ENCODE measurements around the gene RHBG. TPM values are rescaled to one million over a fixed set of nuclear protein-coding genes. Genes with fewer than 3 reads are reported as not detected.

The RHBG gene
- total and polyA plus RNA-seq, 2 donors (not counting 1 experiment from before 2014, with no cell fraction given), result not detected

DNA sequence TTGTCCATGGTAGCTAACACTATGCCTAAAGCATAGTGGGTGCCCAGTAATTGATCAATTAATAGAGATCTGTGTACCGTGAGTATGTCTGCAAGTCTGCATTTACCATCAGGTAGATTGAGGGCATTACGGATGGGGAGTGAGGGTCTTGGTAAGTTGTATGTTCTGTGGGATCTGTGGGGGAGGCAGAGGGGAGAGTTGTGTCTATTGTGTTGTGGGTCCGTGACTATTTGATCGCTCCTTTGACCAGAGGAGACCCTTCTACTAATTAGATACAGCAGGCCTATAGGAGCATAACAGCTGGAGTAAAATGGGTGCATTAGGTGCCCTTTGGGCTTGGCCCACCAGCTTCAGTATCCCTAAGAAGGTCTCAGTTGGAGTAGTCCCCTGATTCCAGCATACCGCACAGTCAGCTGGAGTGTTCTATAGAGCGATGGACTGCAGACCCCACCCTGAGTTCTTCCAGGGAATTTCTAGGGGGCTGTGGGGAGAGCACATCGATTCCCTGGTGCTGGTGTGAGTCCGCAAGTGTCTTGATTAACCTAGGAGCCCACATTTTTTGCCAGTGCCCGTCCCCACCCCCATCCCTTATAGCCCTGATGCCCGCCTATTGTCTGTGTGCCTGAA lies 55.9 kb downstream of the RHBG start:
- H3K4me3 ChIP-seq (ENCODE audit: control extremely low read depth in 1 of 5, extremely low read depth in 1 of 5, insufficient read depth in 1 of 5, low read depth in 2 of 5, low read length in 4 of 5), result no peak overlapping the region
- no peak for DNase-seq
- H3K4me1 ChIP-seq (ENCODE audit: control insufficient read depth in 2 of 2, insufficient read depth in 2 of 2, low read length in 2 of 2), result peaks cover 22 to 25% of the 10 kb centered on the region in 2 donors
- no peaks in the 10 kb centered on the region for H3K79me2 ChIP-seq (ENCODE audit: control insufficient read depth, insufficient read depth, low read length)
- CTCF ChIA-PET, result interaction anchor here (0.9 to 4.4 kb wide), 4 partner anchors 12 to 42 kb away, joined by 3 to 21 read pairs (median 8); no protein-coding TSS in a partner anchor
- no peak overlapping the region for H3K4me2 ChIP-seq (replicated peaks; ENCODE audit: low read depth, low read length, poor library complexity, severe bottlenecking)
- Mint-ChIP-seq H3K4me3 (no peak overlapping the region), H3K27ac (no peak overlapping the region), H3K9me3 (ENCODE audit: insufficient read depth) (no peaks in the 10 kb centered on the region), H3K4me1 (peaks cover 20% of the 10 kb centered on the region), H3K27me3 (peaks cover 86% of the 10 kb centered on the region)
- ATAC-seq (ENCODE audit: low read depth), result no peak
- no peak for TF ChIP-seq EZH2 (IDR thresholded peaks at IDR 0.05; ENCODE audit: borderline replicate concordance, insufficient read depth, low read depth, low read length, poor library complexity, severe bottlenecking)
- TF ChIP-seq, protein P1, sequence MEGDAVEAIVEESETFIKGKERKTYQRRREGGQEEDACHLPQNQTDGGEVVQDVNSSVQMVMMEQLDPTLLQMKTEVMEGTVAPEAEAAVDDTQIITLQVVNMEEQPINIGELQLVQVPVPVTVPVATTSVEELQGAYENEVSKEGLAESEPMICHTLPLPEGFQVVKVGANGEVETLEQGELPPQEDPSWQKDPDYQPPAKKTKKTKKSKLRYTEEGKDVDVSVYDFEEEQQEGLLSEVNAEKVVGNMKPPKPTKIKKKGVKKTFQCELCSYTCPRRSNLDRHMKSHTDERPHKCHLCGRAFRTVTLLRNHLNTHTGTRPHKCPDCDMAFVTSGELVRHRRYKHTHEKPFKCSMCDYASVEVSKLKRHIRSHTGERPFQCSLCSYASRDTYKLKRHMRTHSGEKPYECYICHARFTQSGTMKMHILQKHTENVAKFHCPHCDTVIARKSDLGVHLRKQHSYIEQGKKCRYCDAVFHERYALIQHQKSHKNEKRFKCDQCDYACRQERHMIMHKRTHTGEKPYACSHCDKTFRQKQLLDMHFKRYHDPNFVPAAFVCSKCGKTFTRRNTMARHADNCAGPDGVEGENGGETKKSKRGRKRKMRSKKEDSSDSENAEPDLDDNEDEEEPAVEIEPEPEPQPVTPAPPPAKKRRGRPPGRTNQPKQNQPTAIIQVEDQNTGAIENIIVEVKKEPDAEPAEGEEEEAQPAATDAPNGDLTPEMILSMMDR (IDR thresholded peaks at IDR 0.05), result no peak
- no peaks in the 10 kb centered on the region for H4K20me1 ChIP-seq (ENCODE audit: control insufficient read depth, insufficient read depth, low read length, poor library complexity, severe bottlenecking)
- peaks cover 0 to 11% (median 0%) of the 10 kb centered on the region in 3 donors for H3K9me3 ChIP-seq (ENCODE audit: control extremely low read depth in 1 of 3, control insufficient read depth in 2 of 3, insufficient read depth in 1 of 3, low read length in 2 of 3)
- 71% methylated on average over 7 of the region's 10 CpGs for WGBS (ENCODE audit: insufficient coverage)
- H3K27me3 ChIP-seq (replicated peaks in 1 of 4; ENCODE audit: control extremely low read depth in 1 of 4, control insufficient read depth in 3 of 4, insufficient read depth in 4 of 4, low read length in 3 of 4), result peaks cover 0 to 91% (median 44%) of the 10 kb centered on the region in 4 experiments
- no peak overlapping the region for H3K27ac ChIP-seq (ENCODE audit: low read length in 2 of 2)
- H3K9ac ChIP-seq (ENCODE audit: low read length), result no peak overlapping the region
- intact Hi-C loops (cut with micrococcal nuclease), result no loop called here
- H2AFZ ChIP-seq (ENCODE audit: insufficient read depth, low read depth, low read length, poor library complexity, severe bottlenecking), result no peak overlapping the region
- no peaks in the 10 kb centered on the region for H3K36me3 ChIP-seq (replicated peaks in 1 of 2; ENCODE audit: control extremely low read depth in 1 of 2, control insufficient read depth in 1 of 2, extremely low read depth in 1 of 2, insufficient read depth in 2 of 2, low read length in 1 of 2)
- POLR2A ChIA-PET, result no interaction called here

DNA sequence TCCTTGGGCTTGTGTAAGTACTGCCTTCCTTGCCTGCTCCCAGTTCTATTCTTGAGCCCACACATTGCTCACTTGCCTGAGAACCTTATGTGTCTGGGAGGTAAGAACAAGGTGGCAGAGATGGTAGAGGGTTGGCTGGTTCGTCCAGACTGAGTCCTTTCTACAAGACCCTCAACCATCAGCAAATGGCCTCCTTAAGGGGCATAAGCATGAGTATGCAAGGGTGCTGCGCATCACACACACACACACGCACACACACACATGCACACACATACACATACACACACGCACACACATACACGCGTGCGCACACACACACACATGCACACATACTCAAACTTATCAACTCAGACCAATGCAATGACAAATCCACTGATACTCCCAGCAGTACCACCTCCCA lies 56.9 kb downstream of the RHBG start:
- no peak overlapping the region for H3K4me3 Mint-ChIP-seq
- TF ChIP-seq, protein P1 (IDR thresholded peaks at IDR 0.05), result no peak
- TF ChIP-seq EZH2 (IDR thresholded peaks at IDR 0.05; ENCODE audit: borderline replicate concordance, insufficient read depth, low read depth, low read length, poor library complexity, severe bottlenecking), result no peak
- intact Hi-C loops (cut with micrococcal nuclease), result no loop called here
- H3K4me2 ChIP-seq (replicated peaks; ENCODE audit: low read depth, low read length, poor library complexity, severe bottlenecking), result no peak overlapping the region
- no peak overlapping the region for H3K4me3 ChIP-seq (ENCODE audit: control extremely low read depth in 1 of 5, extremely low read depth in 1 of 5, insufficient read depth in 1 of 5, low read depth in 2 of 5, low read length in 4 of 5)
- peaks cover 12 to 15% of the 10 kb centered on the region in 2 donors for H3K4me1 ChIP-seq (ENCODE audit: control insufficient read depth in 2 of 2, insufficient read depth in 2 of 2, low read length in 2 of 2)
- no peaks in the 10 kb centered on the region for H4K20me1 ChIP-seq (ENCODE audit: control insufficient read depth, insufficient read depth, low read length, poor library complexity, severe bottlenecking)
- no peak overlapping the region for H3K27ac ChIP-seq (ENCODE audit: low read length in 2 of 2)
- no peaks in the 10 kb centered on the region for H3K36me3 ChIP-seq (replicated peaks in 1 of 2; ENCODE audit: control extremely low read depth in 1 of 2, control insufficient read depth in 1 of 2, extremely low read depth in 1 of 2, insufficient read depth in 2 of 2, low read length in 1 of 2)
- H3K9ac ChIP-seq (ENCODE audit: low read length), result no peak overlapping the region
- CTCF ChIA-PET, result interaction anchor here (2.0 kb wide), 1 partner anchor 20 kb away, joined by 12 read pairs; no protein-coding TSS in a partner anchor
- H3K27me3 ChIP-seq (replicated peaks in 1 of 4; ENCODE audit: control extremely low read depth in 1 of 4, control insufficient read depth in 3 of 4, insufficient read depth in 4 of 4, low read length in 3 of 4), result peaks cover 0 to 91% (median 42%) of the 10 kb centered on the region in 4 experiments
- H3K9me3 ChIP-seq (ENCODE audit: control extremely low read depth in 1 of 3, control insufficient read depth in 2 of 3, insufficient read depth in 1 of 3, low read length in 2 of 3), result peaks cover 0 to 11% (median 0%) of the 10 kb centered on the region in 3 donors
- H2AFZ ChIP-seq (ENCODE audit: insufficient read depth, low read depth, low read length, poor library complexity, severe bottlenecking), result no peak overlapping the region
- peaks cover 9% of the 10 kb centered on the region for H3K4me1 Mint-ChIP-seq
- POLR2A ChIA-PET, result no interaction called here
- H3K9me3 Mint-ChIP-seq (ENCODE audit: insufficient read depth), result no peaks in the 10 kb centered on the region
- H3K27ac Mint-ChIP-seq, result no peak overlapping the region
- DNase-seq (no peak), ATAC-seq (ENCODE audit: low read depth) (no peak)
- no peaks in the 10 kb centered on the region for H3K79me2 ChIP-seq (ENCODE audit: control insufficient read depth, insufficient read depth, low read length)
- H3K27me3 Mint-ChIP-seq, result peaks cover 78% of the 10 kb centered on the region
- WGBS (ENCODE audit: insufficient coverage), result 94% methylated on average over 6 of the region's 7 CpGs

Measured in B cell (primary cell).